Thoracic aorta (tissue), 2 donors: ENCODE data around the gene SLC13A4. TPM values are rescaled to one million over a fixed set of nuclear protein-coding genes. Genes with fewer than 3 reads are reported as not detected.

ENCODE experiments used
- ATAC-seq: fragments of 150-250 bp; one replicate; pipeline ENCODE4 v1.8.0; 2017; ENCODE audit warnings: low read depth; ENCODE audit not compliant: insufficient number of reproducible peaks, low FRiP score
- DNase-seq: peaks from one replicate; pipeline ENCODE4 v3.0.0-alpha.2; 2020; ENCODE audit warnings: low spot score
- H3K27ac ChIP-seq, 2 donors: fragments of 200-600 bp; sonication (generic); 1 replicate in 1 of 2; 2 replicates in 1 of 2; pipeline ENCODE4 v1.5.1; 2016; ENCODE audit warnings: mild to moderate bottlenecking in 2 of 2, moderate library complexity in 2 of 2
- H3K27me3 ChIP-seq: fragments of 200-600 bp; sonication (generic); replicated peaks from 2 replicates; pipeline ENCODE4 v1.6.0; 2016; ENCODE audit warnings: mild to moderate bottlenecking; ENCODE audit not compliant: insufficient read depth
- H3K36me3 ChIP-seq: fragments of 200-600 bp; sonication (generic); one replicate; pipeline ENCODE4 v1.5.1; 2016
- H3K4me1 ChIP-seq, 2 donors: fragments of 200-600 bp; sonication (generic); 1 replicate in 1 of 2; 2 replicates in 1 of 2; pipeline versions ENCODE4 v1.5.1 to v1.6.0; 2016; ENCODE audit warnings: low read depth in 2 of 2, mild to moderate bottlenecking in 1 of 2; ENCODE audit not compliant: control insufficient read depth in 1 of 2
- H3K4me3 ChIP-seq: fragments of 200-600 bp; sonication (generic); 2 replicates; pipeline ENCODE4 v1.5.1; 2016; ENCODE audit warnings: mild to moderate bottlenecking
- H3K9me3 ChIP-seq: fragments of 200-600 bp; sonication (generic); 2 replicates; pipeline ENCODE4 v1.5.1; 2016
- total RNA-seq, 2 donors: library from RNA; depleted of rRNA; stranded (reverse); fragments of >200 nt; gene quantifications; one replicate each; pipeline versions ENCODE4 v1.1.0 to v1.2.3, GENCODE V29; 2016
- TF ChIP-seq, protein P1 (sequence below): fragments of 200-600 bp; sonication (generic); IDR thresholded peaks from one replicate; pipeline ENCODE4 v1.5.1; 2019; ENCODE audit warnings: antibody characterized with exemption

The SLC13A4 gene
- total RNA-seq, 2 donors from 2014 or later, result 2.0 to 2.1 TPM

DNA sequence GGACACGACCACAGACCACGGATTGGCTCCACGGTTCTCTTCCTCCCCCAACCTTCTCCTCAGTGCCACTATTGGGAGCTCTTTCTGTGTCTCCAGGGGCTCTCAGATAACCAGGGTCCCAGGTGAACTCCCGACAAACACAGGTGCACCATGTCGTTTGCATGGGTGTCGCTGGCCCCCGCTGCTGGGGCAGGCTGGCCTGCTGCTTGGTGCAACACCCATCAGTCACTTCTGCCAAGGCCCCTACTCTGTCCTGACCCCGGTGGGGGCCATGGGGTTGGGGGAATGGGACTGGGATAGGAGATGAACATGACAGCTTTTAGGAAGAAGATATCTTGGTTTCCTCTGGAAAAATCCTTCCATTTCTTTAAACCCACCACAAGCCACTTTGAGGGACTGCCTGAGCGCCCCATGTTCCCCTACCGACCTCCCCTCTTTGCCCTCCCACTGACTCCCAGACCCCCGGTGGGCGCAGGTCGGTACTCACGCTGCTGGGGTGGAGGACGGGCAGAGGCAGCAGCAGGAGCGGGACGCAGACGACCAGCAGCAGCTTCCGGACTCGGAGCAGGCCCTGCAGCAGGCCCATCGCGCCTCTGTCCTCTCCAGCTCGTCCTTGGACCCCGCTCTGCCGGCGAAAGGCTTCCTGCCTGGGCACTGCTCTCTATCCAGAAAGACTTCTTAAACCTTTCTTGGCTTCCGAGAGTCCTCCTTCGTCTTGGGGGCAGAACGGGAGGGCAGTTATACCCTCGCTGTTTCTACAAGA is 894 bp downstream of the SLC13A4 start:
- DNase-seq (no peak), ATAC-seq (no peak)
- Histone ChIP-seq H3K4me1 (peaks cover 0 to 16% of the 10 kb centered on the region in 2 donors), H3K27ac (no peak overlapping the region), H3K4me3 (no peak overlapping the region), H3K27me3 (no peaks in the 10 kb centered on the region), H3K36me3 (no peaks in the 10 kb centered on the region), H3K9me3 (no peaks in the 10 kb centered on the region)
- TF ChIP-seq, protein P1, sequence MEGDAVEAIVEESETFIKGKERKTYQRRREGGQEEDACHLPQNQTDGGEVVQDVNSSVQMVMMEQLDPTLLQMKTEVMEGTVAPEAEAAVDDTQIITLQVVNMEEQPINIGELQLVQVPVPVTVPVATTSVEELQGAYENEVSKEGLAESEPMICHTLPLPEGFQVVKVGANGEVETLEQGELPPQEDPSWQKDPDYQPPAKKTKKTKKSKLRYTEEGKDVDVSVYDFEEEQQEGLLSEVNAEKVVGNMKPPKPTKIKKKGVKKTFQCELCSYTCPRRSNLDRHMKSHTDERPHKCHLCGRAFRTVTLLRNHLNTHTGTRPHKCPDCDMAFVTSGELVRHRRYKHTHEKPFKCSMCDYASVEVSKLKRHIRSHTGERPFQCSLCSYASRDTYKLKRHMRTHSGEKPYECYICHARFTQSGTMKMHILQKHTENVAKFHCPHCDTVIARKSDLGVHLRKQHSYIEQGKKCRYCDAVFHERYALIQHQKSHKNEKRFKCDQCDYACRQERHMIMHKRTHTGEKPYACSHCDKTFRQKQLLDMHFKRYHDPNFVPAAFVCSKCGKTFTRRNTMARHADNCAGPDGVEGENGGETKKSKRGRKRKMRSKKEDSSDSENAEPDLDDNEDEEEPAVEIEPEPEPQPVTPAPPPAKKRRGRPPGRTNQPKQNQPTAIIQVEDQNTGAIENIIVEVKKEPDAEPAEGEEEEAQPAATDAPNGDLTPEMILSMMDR, result no peak

DNA sequence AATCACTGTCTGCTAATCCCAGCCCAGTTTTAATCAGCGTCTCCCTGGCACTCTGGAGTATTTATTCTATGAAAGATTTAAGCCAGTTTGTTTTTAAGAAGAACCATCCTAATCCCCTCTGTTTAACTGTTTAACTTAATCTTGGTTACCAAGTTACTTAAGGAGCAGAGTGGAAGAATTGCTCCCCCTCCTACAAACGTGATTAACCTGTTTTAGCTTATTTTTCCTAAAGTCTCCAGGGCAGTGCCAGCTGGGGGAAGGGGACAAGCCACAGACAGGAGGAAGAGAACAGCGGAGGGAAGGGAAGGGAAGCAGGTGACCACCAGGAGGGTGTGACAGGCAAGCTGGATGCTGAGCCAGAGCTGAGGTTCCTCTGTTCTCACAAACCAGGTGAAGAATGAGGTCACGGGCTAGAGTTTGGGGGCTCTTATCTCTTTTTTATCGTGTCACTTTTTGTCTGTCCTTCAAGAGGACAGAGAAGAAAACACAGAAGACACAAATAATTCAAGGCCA is 1.7 kb downstream of the SLC13A4 start:
- Histone ChIP-seq H3K9me3 (no peaks in the 10 kb centered on the region), H3K27ac (no peak overlapping the region), H3K4me3 (no peak overlapping the region), H3K36me3 (no peaks in the 10 kb centered on the region), H3K27me3 (no peaks in the 10 kb centered on the region), H3K4me1 (peaks cover 0 to 12% of the 10 kb centered on the region in 2 donors)
- ATAC-seq (no peak), DNase-seq (no peak)
- TF ChIP-seq, protein P1, result no peak

DNA sequence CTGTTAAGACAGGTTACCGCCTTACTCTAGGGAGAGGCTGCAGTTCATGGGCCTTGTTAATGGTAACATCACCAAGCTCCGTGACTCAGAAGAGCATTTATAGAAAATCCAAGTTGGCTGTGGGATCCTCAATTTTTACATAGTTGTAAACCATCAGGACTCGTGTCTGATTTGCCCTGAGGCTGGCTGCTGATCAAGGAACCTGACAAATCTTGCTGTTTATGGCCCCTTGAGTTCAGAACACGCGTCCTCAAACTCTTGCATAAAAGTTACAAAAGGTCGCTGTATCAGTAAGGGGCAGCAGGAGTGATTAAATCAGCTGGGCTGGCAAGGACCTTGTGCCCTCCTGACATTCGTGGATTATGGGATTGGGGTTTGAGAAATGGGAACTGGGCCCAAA is 4.6 kb downstream of the SLC13A4 start:
- H3K27me3 ChIP-seq, result no peaks in the 10 kb centered on the region
- no peaks in the 10 kb centered on the region for H3K4me1 ChIP-seq
- no peak for ATAC-seq
- no peak for DNase-seq
- H3K9me3 ChIP-seq, result no peaks in the 10 kb centered on the region
- no peak overlapping the region for H3K4me3 ChIP-seq
- no peak overlapping the region for H3K27ac ChIP-seq
- H3K36me3 ChIP-seq, result no peaks in the 10 kb centered on the region
- TF ChIP-seq, protein P1, result no peak

DNA sequence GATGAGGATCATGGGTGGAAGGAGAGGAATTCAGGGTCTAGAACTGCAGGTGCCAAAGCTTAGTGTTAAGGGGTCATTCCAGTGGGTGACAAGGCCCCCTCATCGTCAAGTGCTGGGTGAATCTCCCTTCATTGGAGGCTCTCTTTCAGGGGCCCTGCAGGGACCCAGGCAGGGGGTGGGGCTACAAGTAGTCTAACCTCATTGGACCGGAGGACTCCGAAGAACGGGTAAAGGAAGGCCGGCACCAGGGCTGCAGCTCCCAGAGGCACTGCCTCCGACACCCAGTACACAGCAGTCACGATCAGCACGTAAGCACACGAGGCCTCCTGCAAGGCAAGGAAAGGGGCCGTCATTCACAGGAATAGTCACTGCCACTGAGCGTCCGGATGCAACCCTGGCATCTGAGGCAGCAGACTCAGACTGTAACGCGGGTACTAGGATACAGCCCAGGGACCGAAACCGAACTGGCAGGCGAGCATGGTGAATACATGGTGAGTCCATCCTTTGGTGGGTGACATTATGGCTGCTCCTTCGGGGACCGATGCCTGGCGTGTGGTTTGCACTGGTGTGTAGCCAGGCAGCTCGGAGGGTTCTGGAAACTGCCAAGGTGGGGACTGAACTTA is 6.7 kb downstream of the SLC13A4 start:
- no peak for ATAC-seq
- Histone ChIP-seq H3K27me3 (no peaks in the 10 kb centered on the region), H3K27ac (no peak overlapping the region), H3K36me3 (no peaks in the 10 kb centered on the region), H3K4me1 (peaks cover 6 to 12% of the 10 kb centered on the region in 2 donors), H3K4me3 (no peak overlapping the region), H3K9me3 (no peaks in the 10 kb centered on the region)
- TF ChIP-seq, protein P1, result no peak
- DNase-seq, result no peak

DNA sequence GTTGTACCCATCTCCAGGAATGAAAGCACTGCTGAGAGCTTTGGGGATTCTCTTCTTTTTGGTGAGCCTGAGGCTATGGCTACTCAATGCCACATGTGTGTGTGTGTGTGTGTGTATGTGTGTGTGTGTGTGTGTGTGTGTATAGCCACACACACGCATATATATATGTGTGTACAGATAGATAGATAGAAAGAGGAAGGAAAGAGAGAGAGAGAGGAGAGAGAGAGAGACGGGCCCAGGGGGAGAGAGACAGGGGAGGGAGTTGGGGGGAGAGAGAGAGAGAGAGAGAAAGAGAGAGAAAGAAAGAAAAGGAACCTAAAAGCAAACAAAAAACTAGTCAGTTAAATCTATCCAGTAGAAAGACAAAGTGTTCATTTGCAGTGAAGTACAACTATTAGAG is 8.3 kb downstream of the SLC13A4 start:
- TF ChIP-seq, protein P1, result no peak
- ATAC-seq (no peak), DNase-seq (no peak)
- Histone ChIP-seq H3K36me3 (no peaks in the 10 kb centered on the region), H3K4me1 (peaks cover 6 to 16% of the 10 kb centered on the region in 2 donors), H3K4me3 (no peak overlapping the region), H3K27ac (no peak overlapping the region), H3K27me3 (no peaks in the 10 kb centered on the region), H3K9me3 (no peaks in the 10 kb centered on the region)
